MCF 10A (cell line): ENCODE results near the gene TNIP2. TPM values are rescaled to one million over a fixed set of nuclear protein-coding genes. Genes with fewer than 3 reads are reported as not detected.

Source experiments
- BruUV-seq: library from RNA; stranded (reverse); fragments of 400-500 nt; replicated peaks from 2 replicates; lab custom pipeline; 2021; lab: Mats Ljungman, UMichigan
- CTCF ChIA-PET: fragments of 300-600 bp; sonication (Branson Sonifier 250); formaldehyde crosslinking; extraction: SDS; loops from one replicate; lab custom pipeline; 2021; ENCODE audit warnings: antibody characterized with exemption, inconsistent platforms; lab: Yijun Ruan, JAX
- POLR2A ChIA-PET: fragments of 300-600, 350-650 bp; sonication (Branson Sonifier 250); formaldehyde crosslinking; extraction: SDS; loops from one replicate; lab custom pipeline; 2020; ENCODE audit warnings: antibody characterized with exemption, inconsistent platforms; lab: Yijun Ruan, JAX
- DNase-seq: peaks from one replicate; pipeline ENCODE4 v3.0.0-alpha.2; 2018; ENCODE audit not compliant: unreplicated experiment
- H3K27ac Mint-ChIP-seq: one replicate; pipeline ENCODE4 v1.8.0; 2022; ENCODE audit warnings: mild to moderate bottlenecking, low read depth, mixed read lengths; ENCODE audit not compliant: unreplicated experiment
- H3K27me3 Mint-ChIP-seq: one replicate; pipeline ENCODE4 v1.8.0; 2022; ENCODE audit warnings: mixed read lengths; ENCODE audit not compliant: insufficient read depth, unreplicated experiment
- H3K36me3 Mint-ChIP-seq: one replicate; pipeline ENCODE4 v1.8.0; 2022; ENCODE audit warnings: mild to moderate bottlenecking, moderate library complexity, mixed read lengths; ENCODE audit not compliant: insufficient read depth, unreplicated experiment
- H3K4me1 Mint-ChIP-seq: one replicate; pipeline ENCODE4 v1.8.0; 2022; ENCODE audit warnings: mixed read lengths; ENCODE audit not compliant: insufficient read depth, unreplicated experiment
- H3K4me3 Mint-ChIP-seq: one replicate; pipeline ENCODE4 v1.8.0; 2022; ENCODE audit warnings: mild to moderate bottlenecking, moderate library complexity, mixed read lengths; ENCODE audit not compliant: unreplicated experiment
- H3K9me3 Mint-ChIP-seq: one replicate; pipeline ENCODE4 v1.8.0; 2022; ENCODE audit warnings: mixed read lengths; ENCODE audit not compliant: unreplicated experiment
- intact Hi-C: fragments of 100-400 bp; cut with micrococcal nuclease; formaldehyde crosslinking; loops from 2 replicates; pipeline ENCODE4 v1.14.1; 2022
- total RNA-seq: library from RNA; stranded (reverse); gene quantifications from 2 replicates; pipeline ENCODE4 v1.2.3, GENCODE V29; 2022
- TF ChIP-seq, protein P1 (sequence below): fragments of 200-600 bp; IDR thresholded peaks from one replicate; pipeline ENCODE4 v1.8.0; 2022; ENCODE audit warnings: antibody characterized with exemption, mild to moderate bottlenecking; ENCODE audit not compliant: unreplicated experiment

Gene TNIP2
- total RNA-seq, 1 experiment from 2014 or later: 46.1 TPM

- POLR2A ChIA-PET: no interaction called here
- no peaks in the 10 kb centered on the region for H3K36me3 Mint-ChIP-seq
- no peaks in the 10 kb centered on the region for H3K9me3 Mint-ChIP-seq
- CTCF ChIA-PET: no interaction called here
- TF ChIP-seq, protein P1, sequence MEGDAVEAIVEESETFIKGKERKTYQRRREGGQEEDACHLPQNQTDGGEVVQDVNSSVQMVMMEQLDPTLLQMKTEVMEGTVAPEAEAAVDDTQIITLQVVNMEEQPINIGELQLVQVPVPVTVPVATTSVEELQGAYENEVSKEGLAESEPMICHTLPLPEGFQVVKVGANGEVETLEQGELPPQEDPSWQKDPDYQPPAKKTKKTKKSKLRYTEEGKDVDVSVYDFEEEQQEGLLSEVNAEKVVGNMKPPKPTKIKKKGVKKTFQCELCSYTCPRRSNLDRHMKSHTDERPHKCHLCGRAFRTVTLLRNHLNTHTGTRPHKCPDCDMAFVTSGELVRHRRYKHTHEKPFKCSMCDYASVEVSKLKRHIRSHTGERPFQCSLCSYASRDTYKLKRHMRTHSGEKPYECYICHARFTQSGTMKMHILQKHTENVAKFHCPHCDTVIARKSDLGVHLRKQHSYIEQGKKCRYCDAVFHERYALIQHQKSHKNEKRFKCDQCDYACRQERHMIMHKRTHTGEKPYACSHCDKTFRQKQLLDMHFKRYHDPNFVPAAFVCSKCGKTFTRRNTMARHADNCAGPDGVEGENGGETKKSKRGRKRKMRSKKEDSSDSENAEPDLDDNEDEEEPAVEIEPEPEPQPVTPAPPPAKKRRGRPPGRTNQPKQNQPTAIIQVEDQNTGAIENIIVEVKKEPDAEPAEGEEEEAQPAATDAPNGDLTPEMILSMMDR: no peak
- no peak overlapping the region for H3K4me3 Mint-ChIP-seq
- no peak overlapping the region for H3K27ac Mint-ChIP-seq
- H3K27me3 Mint-ChIP-seq: peaks cover 15% of the 10 kb centered on the region
- no peak for DNase-seq
- no peaks in the 10 kb centered on the region for H3K4me1 Mint-ChIP-seq
- BruUV-seq: no TSS peak
- intact Hi-C loops: no loop called here
Observed at GRCh38 chr4:2788532-2789103, 32.5 kb upstream of the TNIP2 start.

- no peak for DNase-seq
- ChIA-PET CTCF (no interaction called here), POLR2A (no interaction called here)
- TF ChIP-seq, protein P1: no peak
- intact Hi-C loops: no loop called here
- Mint-ChIP-seq H3K27ac (no peak overlapping the region), H3K4me1 (no peaks in the 10 kb centered on the region), H3K36me3 (no peaks in the 10 kb centered on the region), H3K9me3 (no peaks in the 10 kb centered on the region), H3K27me3 (peaks cover 21% of the 10 kb centered on the region), H3K4me3 (no peak overlapping the region)
- BruUV-seq: no TSS peak
Observed at GRCh38 chr4:2788101-2788500, 32.0 kb upstream of the TNIP2 start.

DNA sequence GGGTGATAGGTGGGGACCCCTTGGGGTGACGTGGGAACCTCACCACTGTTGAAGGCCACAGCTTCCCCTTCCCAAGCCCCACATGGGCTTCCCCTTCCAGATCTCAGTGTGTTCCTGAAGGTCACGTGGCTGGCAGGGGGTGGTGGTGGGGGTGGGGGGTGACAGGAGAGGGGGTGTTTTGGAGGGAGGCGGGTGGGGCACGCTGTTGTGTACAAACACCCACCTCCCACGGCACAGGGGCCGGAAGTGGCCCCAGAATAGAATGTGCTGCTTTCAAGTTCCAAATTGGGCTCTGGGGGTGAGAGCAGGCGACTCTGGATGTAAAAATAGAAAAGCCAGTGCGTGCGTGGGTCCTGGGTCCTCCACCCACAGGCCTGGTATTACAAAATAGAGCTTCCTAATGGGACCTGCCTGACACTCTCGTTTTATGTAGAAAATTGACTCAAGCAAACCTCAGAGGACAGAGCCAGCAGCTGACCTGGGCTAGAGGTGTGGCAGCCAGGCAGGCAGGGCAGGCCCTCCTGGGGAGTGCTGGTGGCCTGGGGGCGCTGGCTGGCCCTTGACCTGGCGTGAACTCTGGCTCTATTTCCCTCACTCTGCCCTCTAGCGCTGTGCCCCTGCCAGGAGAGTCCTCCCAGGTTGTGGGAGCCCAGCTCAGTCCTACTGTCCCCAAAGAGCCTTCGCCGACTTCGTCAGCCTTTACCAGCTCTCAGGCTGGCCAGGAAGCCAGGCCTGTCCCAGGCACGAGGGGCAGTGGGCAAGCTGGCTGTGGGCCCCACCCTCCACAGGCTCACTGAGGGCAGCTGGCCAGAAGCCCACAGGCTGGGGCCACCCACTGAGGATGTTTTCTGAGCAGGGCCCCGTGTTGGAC lies 31.3 kb upstream of the TNIP2 start:
- Mint-ChIP-seq H3K4me3 (no peak overlapping the region), H3K36me3 (no peaks in the 10 kb centered on the region), H3K4me1 (no peaks in the 10 kb centered on the region), H3K27me3 (peaks cover 21% of the 10 kb centered on the region), H3K9me3 (no peaks in the 10 kb centered on the region), H3K27ac (no peak overlapping the region)
- CTCF ChIA-PET: no interaction called here
- no peak for DNase-seq
- TF ChIP-seq, protein P1: no peak
- intact Hi-C loops: no loop called here
- no TSS peak for BruUV-seq
- POLR2A ChIA-PET: no interaction called here

DNA sequence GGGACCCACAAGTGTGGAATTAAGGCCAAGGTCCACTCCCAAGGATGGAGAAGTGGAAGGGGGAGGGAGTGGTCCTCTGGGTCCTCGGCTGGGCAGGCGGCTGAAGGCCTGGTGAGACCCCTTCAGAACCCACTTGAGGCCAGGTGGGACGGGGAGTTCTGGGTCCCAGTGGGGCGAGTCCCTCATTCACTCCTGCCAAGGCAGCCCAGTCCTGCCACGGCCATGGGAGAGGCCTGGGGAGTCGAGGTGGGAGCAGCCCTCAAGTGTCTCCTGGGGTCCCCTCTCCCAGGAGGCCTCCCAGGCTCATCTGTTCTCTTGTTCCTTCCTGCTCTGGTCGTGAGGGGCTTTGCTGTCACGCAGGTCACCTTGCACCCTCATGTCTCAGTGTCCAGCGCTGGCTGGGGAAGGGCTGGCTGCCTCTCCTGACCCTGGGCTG lies 30.7 kb upstream of the TNIP2 start:
- ChIA-PET POLR2A (no interaction called here), CTCF (no interaction called here)
- Mint-ChIP-seq H3K27ac (no peak overlapping the region), H3K4me1 (no peaks in the 10 kb centered on the region), H3K9me3 (no peaks in the 10 kb centered on the region), H3K4me3 (no peak overlapping the region), H3K27me3 (peaks cover 21% of the 10 kb centered on the region), H3K36me3 (no peaks in the 10 kb centered on the region)
- intact Hi-C loops: no loop called here
- no peak for DNase-seq
- BruUV-seq: no TSS peak
- TF ChIP-seq, protein P1: no peak
